ENCODE data around the gene CCDC85B.
A peak's percentile ranks its signal among the peaks of the same experiment; 100 is the strongest.

CCDC85B gene

DNA sequence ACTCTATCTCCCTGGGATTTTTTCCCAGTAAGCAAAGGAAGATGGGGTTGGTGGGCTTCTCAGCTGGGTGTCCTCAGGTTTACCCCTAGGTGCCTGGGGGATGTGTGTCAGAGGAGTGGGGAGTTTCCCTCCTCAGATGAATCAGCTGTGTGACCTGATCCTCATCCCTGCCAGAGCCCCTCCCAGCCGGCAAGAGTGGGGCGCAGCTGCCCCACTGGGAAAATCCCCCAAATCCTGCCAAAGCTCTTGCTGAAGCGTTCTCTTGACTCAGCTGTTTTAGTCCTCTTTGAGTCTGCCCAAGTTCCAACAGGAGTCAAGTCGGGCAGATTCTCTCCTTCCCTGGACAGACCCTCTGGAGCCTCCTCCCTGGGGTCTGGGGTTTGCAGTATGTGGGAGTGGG is 22.4 kb downstream of the CCDC85B start:
- DNase-seq, result no peak

DNA sequence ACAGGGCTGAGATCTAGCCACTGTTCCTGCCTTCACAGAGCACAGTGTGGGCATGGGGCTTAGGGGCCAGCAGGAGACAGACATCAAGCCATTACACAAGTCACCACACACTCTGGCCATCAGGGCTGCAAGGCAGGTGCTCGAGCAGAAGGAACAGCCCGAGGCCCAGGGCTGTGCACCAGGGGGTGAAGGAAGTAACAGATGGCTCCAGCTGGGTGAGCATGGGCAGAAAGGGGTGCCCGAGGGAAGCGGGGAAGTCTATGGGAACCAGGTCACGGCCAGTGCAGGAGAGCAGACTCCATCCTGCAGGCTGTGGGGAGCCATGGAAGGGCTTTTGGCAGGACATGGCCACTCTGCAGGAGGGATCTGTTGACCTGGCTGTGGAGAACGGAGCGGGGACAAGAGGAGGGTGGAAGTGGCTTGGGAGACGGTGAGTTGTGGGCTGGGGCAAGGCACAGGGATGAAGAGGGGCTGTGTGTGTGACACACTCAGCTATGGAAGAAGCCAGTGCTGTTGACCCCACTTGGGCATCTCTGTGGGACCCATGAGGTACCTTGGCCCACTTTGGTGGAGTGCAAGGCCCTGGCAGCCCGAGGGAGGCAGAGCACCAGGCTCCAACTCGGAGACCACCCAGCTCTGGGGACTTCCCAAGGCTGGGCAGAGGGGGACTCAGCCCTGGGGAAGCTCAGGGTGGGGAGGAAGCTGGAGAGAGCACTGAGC is 24.8 kb downstream of the CCDC85B start:
- DNase-seq, result peak; percentile 69 to 74

DNA sequence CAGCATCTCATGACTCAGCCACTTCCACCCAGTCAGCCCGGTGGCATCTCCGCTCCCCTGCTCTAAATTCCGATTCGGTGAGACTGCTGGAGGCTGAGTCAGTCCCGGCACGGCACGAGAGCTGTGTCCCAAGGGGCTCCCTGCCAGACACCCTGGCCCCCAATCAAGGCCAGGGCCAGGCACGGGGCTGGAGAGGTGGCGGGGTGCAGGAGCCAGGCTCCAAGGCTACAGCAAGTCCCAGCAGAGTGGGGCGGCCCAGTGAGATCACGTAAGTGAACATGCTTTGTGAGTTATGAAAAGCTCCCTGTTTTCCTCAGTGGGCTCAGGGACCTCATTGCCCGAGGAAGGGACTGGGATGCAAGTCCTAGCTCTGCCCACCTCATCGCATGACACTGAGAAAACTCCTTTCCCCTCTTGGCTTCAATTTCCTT is 25.4 kb downstream of the CCDC85B start:
- DNase-seq, result no peak

DNA sequence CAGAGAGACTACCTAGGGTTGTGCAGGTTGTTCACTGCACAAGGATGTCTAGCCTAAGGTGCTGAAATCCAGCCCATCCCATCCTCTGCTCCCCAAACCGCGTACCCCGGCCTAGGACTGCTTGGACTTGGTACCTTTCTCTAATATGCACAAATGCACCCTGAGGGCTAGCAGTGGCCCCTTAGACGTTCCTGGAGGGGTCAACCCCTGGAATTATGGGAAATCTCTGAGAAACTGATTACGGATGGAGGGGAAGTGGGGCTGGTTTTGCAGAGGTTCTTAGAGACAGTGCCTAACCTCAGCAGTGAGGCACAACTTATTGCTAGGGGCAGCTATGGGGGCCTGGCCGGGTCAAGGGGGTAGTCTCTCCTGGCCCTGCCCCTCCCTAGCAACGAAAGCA is 25.9 kb downstream of the CCDC85B start:
- DNase-seq, result no peak

DNA sequence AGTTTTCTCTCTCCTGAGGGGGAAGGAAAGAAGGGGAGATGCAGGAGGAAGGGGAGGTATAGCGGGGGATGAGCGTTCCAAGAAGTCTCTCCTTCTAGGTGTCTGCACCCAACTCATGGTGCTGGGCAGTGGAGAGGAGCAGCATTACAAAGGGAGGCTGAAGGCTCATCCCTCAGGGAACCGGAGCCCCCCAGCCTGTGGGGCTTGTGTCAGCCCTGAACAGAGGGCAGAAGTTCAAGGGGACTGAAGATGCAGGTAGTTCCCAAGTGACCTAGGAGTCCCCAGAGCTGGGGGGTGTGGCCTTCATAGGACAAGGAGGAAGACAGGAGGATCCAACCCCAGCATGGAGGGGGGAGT is 26.6 kb downstream of the CCDC85B start:
- DNase-seq, result no peak

DNA sequence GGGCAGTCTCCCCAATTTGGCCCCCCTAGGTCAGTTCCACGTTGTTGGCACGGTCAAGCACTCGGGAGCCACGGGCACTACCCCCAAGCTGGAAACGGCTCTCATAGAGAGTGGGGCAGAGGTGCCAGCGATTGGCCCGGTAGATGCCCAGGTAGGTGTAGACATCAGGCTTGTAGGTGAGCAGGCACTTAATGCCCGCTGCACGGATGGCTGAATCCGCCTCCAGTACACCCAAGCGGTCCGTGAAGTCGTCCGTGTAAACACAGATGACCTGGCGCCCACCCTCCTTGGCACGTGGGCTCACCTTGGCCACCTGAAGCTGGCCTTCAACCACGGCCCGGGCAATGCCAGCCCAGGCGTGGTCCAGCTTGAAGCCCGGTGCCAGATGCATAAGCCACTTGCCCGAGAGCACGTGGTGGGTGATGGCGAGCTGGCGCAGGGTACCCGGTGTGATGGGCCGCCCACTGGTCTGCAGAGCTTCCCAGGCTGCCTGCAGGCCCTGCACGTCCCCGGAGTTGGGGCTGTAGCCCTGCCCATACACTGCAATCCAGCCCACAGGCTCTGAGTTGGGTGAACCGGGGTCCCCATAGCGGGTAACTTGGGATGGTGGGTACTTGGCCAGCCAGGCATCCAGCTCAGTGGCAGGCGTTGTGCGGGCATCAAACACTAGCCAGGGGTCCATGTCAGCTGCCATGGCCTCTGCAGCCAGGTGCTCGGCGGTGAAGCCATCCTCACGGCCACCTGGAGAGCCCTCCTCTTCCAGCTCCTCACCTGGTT is 27.1 kb downstream of the CCDC85B start:
- DNase-seq, result no peak

DNA sequence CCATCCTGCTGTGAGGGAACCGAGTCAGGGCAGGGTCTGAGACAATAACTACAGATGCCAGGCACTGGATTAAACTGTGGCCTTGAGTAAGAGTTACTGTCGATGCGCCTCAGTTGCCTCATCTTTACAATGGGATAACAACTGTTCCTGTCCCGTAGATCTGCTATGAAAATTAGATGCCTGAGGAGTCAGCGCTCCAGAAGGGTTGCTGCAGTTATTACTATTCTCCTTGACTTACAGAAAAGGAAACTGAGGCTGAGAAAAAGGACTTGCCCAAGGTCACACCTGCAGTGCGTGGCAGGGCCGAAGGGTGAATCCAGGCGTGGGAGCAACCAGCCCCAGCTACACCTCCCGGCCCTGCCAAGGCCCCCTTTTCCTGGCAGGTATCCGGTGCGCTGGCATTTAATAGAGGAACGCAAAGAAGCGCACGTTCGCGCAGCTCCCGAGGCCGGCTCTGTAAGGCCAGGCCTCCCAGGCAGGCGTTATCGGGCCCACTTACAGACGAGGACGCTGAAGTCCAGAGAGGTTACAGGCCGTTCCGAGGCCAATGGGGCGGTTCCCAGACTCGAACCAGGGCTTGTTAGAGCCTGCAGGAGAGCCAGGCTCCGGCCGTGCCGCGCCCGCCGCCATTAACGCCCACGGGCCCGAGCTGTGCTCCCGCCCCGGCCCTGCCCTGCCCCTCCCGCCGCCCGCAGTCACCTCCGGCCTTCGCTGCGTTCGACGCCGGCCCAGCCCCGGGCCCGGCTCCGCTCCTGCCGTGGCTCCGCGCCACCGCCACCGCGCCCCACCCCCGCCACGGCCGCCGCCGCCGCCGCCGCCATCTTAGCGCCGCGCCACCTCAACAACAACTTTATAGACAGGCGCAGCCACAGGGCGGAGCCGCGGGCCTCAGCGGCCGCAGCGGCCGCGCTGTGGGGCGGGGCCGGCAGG is 28.0 kb downstream of the CCDC85B start, which contains the start of gene C11orf68:
Gene C11orf68 (minus strand): TSS at position 852 of the 930 bp plus-strand sequence. CDS start 31 bp downstream, at position 821.
- no peak for DNase-seq

DNA sequence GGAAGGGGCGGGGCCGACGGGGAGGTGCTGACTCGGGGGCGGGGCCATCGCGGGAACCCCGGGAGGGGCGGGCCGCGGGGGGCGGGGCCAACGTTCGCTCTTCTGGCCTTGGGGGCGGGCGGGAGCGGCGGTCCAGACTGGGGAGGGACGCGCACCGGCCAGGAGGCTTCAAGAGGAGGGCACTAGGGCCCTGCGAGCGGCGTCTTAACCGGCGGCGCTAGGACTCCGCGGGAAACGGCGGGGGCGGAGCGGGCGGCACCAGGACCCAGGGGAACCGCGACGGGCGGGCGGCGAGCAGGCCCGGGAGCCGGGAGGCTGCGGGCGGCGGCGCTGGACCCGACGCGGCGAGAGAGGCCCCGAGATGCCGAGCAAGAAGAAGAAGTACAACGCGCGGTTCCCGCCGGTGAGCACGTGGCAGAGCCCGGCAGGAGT is 28.7 kb downstream of the CCDC85B start, which contains the start of gene DRAP1:
Gene DRAP1 (plus strand): TSS at position 286 of the 432 bp plus-strand sequence. CDS start 76 bp downstream, at position 362.
- DNase-seq, result peak; percentile 90 to 95

DNA sequence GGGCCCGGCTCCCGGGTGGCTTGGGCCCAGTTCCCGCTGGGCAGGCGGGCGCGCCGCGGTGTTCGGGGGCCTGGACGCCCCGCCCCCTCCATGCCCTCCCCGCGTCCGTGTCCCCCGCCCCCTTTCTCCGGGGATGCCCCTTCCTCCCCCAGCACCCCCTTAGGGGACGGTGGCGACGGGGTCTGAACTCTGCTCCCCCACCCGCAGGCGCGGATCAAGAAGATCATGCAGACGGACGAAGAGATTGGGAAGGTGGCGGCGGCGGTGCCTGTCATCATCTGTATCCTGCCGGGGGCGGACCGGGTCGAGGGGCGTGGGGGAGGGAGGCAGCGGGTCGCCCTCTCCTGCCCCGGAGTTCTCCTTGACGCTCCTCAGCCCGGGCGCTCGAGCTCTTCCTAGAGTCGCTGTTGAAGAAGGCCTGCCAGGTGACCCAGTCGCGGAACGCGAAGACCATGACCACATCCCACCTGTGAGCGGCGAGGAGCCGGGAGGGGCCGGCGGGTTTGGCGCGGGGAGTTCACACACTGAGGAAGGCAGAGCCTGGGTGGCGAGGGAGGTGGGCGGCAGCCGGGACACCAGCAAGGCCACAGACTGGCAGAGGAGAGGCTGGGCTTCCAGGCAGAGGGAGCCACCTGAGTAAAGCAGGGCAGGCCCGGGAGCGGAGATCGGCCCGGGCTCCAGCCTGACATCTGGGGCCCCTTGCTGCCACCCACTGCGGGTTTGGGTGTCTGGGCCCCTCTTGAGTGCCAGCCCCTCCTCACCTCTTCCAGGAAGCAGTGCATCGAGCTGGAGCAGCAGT is 29.3 kb downstream of the CCDC85B start:
- DNase-seq, result no peak

DNA sequence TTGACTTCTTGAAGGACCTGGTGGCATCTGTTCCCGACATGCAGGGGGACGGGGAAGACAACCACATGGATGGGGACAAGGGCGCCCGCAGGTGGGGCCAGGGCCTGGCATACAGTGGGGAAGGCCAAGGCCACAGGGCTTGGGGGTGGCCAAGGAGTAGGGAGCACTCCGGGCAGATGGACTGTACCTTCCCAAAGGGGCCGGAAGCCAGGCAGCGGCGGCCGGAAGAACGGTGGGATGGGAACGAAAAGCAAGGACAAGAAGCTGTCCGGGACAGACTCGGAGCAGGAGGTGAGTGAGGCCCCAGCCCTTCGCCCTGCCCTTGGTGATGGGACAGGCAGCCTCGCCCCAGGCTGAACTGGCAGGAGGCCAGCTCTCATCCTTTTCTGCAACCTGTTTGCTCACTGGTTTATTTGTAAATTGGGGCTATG is 29.9 kb downstream of the CCDC85B start:
- DNase-seq, result no peak

DNA sequence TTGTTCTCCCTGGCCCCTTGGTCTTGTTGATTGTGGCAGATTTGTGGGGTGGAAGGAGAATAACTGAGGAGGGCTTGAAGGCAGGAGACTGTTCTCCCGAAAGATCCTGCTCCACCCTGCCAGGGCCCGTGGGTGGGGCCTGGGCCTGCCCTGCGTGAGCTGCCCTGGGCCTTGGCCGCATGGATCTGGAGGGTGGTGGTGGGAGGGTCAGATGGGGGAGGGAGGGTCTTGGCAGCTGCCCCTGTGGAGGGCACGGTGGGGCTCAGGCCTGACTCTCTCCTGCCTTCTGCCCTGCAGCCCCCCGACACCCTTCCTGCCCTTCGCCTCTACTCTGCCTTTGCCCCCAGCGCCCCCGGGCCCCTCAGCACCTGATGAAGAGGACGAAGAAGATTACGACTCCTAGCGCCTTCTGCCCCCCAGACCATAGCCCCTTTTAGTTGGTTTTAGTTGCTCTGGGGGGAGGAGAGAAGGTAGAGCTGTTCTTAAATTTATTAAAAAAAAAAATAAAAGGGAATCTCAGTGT is 30.6 kb downstream of the CCDC85B start:
- DNase-seq, result no peak

DNA sequence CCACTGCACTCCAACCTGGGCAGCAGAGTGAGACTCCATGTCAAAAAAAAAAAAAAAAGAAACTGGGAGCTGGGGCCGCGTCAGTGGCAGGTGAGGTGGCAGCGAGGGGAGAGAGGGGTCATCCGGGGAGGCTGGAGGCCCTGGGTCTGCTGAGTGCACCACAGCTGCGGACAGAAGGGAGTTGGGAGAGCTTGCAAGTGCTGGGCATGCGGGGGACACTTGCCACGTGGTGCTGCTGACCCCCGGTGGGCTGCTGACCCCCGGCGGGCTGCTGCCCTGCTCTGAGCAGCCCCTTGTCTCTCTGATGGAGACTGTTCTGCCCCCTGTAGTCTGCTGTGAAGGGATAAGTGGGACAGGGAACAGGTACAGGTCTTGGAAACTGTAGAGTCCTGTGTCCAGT is 31.4 kb downstream of the CCDC85B start:
- no peak for DNase-seq

DNA sequence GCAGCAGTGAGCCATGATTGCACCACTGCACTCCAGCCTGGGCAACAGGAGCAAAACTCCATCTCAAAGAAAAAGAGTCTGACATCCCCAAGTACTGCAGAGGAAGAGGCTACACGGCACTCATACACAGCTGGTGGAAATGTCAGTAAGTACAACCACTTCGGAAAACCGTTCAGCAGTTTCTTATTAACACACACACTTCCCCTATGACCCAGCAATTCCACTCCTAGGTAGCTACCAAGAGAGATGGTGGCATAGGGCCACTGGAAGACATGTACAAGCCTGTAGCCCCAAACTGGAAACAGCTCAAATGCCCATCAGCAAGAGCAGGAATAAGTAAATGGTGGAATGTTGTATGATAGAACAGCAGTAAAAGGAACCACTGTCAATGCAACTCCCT is 32.1 kb downstream of the CCDC85B start:
- DNase-seq, result no peak

DNA sequence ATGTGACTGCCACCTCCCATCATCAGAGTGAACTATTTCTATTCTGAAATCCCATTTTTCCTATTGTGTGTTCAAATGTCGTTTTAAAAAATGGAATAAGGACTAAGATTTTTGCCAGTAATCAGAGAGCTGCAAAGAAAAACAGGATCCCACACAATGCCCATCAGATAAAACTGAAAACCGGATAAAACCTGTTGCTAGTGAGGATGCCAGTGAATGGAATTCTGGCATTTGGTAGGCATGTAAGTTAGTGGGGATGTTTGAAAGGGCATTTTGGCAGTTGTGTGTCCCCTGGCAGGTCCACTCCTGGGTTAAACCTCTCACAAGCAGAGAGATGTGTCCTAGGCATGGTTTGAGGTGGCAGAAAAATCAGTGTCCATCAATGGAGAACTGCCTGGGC is 34.9 kb downstream of the CCDC85B start:
- DNase-seq, result no peak

DNA sequence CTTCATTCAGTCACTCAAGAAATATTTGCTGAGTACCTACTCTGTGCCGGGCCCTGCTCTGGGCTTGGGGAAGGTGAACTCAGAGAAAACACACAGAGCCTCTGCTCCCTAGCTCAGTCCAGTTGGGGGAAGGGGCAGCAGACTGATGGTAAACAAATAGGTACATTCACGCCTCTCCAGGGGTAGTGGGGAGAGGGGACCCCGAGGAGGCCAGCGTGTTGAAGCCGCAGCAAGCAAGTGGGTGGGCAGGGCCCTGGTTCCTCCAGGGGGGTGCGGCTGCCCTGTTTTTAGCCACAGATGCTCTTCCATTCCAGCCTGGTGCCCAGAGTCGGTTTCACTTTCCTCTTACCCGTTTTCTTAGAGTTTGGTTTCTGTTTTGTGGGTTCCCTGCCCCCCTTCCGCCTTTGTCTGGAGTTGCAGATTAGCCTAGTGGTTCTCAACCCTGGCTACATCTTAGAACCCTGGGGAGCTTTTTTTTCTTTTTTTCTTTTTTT is 37.5 kb downstream of the CCDC85B start:
- no peak for DNase-seq

DNA sequence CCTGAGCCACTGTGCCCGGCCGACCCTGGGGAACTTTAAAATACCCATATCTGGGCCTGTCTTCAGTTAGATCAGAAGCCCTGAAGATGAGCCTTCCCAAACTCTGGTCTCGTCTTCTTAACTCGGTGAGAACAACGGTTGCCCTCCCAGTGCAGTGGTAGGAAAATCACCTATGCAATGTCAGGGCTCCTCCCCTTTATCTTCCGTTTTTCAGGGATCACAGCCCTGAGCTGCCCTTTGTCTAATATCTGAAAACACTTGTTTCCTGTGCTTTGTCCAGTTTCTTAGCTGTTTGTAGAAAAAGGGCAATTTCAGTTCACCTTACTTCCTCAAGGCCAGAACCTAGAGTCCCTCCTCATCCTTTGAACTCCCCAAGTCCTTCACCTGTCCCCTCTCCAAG is 38.2 kb downstream of the CCDC85B start:
- DNase-seq, result no peak

DNA sequence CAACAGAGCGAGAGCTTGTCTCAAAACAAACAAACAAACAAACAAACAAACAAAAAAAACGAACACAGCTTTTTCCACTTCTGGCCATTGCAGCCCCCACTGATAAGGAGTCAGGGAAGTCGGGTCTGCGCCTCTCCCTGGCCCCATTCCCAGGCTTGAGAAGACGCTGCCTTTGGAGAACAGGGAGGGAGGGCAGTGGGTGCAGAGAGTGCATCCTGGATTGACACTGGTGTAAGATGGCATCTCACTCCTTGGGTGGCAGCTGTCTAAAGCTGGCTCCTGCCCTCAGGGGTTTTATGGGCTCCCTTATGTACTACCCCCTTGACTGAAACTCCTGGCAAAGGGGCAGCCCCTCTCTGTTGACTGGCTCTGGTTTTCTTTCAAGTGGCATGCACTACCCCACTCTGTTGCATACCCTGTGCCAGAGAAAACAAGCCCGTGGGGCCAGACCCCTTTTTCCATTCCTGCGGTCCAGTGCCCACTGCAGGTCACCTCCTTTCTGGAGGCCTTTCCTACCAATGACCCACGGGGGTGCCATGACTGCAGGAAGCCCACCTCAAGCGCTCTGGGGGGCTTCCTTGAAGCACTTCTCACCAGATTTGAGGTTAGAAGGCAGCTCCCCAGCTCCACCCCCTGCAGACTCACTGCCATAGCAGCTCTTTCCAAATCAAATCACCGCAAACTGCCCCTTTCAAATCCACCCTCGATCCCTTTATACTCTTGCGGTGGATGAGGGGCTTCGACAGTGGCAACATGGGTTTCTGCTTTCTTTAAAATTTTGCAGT is 41.5 kb downstream of the CCDC85B start:
- no peak for DNase-seq

DNA sequence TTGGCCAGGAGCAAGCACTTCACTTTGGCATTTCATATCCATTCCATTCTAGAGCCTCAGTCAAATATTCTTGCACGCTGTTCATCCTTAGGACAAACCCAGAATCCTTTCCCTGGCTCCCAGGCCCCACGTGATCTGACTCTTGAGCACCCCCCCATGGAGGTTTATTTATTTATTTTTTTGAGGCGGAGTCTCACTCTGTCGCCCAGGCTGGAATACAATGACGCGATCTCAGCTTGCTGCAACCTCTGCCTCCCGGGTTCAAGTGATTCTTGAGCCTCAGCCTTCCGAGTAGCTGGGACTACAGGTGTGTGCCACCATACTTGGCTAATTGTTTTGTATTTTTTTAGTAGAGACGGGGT is 42.1 kb downstream of the CCDC85B start:
- DNase-seq, result no peak

DNA sequence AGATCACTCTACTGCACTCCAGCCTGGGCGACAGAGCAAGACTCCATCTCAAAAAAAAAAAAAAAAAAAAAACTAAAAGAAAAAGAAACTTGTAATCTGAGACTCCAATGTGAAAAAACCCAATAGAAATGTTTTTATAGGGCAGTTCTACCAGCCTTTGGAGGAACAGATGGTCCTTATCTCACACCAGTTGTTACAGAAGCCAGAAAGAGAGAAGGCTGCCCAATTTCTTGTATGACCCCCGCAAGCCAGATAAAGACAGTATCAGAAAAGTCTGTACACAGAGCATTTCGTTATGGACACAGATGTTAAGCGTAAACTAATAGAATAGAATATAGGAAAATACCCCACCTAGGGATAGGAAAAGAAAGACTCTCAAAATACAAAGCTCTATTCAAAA is 43.5 kb downstream of the CCDC85B start:
- DNase-seq, result no peak

DNA sequence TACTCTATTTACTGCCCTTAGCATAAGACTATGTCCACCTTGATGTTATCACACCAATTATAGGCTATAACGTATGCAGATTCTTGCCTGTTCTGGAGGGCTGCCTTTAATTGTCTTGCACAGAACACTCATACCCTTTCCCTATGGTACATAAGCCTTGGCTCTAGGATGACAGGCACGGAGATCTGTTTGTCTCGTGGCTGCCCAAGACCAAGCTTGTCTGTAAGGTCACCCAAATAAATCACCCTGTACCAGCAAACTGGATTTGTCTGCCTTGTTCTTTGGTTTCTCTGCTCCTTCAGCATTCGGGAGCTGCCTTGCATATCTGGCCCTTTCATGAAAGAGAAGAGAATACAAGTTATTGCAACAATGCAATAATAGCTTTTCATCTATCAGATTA is 47.3 kb downstream of the CCDC85B start:
- DNase-seq, result no peak
